OCI-LY3 (cell line): ENCODE results near the gene CD300LD.
"Not testable (repeated sequence)": the region's sequence is repeated elsewhere in the genome, so short reads cannot be mapped to it uniquely, and the experiment has no call there.

Experiments
- H2AFZ ChIP-seq: fragments of 200-600, 300-600 bp; shearing (Covaris generic); 2 replicates; pipeline ENCODE4 v1.6.0; 2014; ENCODE audit warnings: antibody characterized with exemption, low read depth, low read length
- H3K27ac ChIP-seq: fragments of 200-600, 300-600 bp; sonication (generic); 2 replicates; pipeline ENCODE4 v1.5.1; 2014; ENCODE audit warnings: mild to moderate bottlenecking, low read length, moderate library complexity, mixed read lengths
- H3K27me3 ChIP-seq: fragments of 200-600, 300-600 bp; sonication (generic); 2 replicates; pipeline ENCODE4 v1.6.1; 2014; ENCODE audit warnings: low read depth, low read length, mixed read lengths
- H3K36me3 ChIP-seq: fragments of 200-600, 300-600 bp; sonication (generic); replicated peaks from 2 replicates; pipeline ENCODE3; 2014; ENCODE audit warnings: low read depth, low read length, mixed read lengths
- H3K4me1 ChIP-seq: fragments of 300-600, 200-600 bp; sonication (generic); 2 replicates; pipeline ENCODE4 v1.6.1; 2014; ENCODE audit warnings: low read length, mixed read lengths
- H3K4me2 ChIP-seq: fragments of 200-600, 300-600 bp; sonication (generic); 2 replicates; pipeline ENCODE4 v1.6.1; 2014; ENCODE audit warnings: low read length, mixed read lengths
- H3K4me3 ChIP-seq: fragments of 300-600, 200-600 bp; sonication (generic); 2 replicates; pipeline ENCODE4 v1.5.1; 2014; ENCODE audit warnings: antibody characterized with exemption, mild to moderate bottlenecking, low read length, moderate library complexity
- H3K79me2 ChIP-seq: fragments of 300-600, 200-600 bp; shearing (Covaris generic); 2 replicates; pipeline ENCODE4 v1.6.1; 2014; ENCODE audit warnings: mild to moderate bottlenecking, low read length, mixed read lengths
- H3K9ac ChIP-seq: fragments of 300-600, 200-600 bp; shearing (Covaris generic); 2 replicates; pipeline ENCODE4 v1.6.0; 2014; ENCODE audit warnings: mild to moderate bottlenecking, low read length, moderate library complexity
- H3K9me3 ChIP-seq: fragments of 200-600, 300-600 bp; shearing (Covaris generic); 2 replicates; pipeline ENCODE4 v1.6.1; 2014; ENCODE audit warnings: low read length, mixed read lengths; ENCODE audit not compliant: insufficient read depth
- H4K20me1 ChIP-seq: fragments of 200-600, 300-600 bp; sonication (generic); 2 replicates; pipeline ENCODE4 v1.6.1; 2016; ENCODE audit warnings: low read length, mixed read lengths; ENCODE audit not compliant: insufficient read depth
- EZH2phosphoT487 ChIP-seq: fragments of 200-600 bp; shearing (Covaris generic); IDR thresholded peaks from 2 replicates; pipeline ENCODE4 v1.6.1; 2018; ENCODE audit warnings: antibody characterized with exemption, mixed run types, low read depth
- TF ChIP-seq, protein P1 (sequence below): fragments of 200-600, 300-600 bp; sonication (generic); IDR thresholded peaks from 2 replicates; pipeline ENCODE4 v1.5.1; 2014; ENCODE audit warnings: antibody characterized with exemption, low read length, low read depth

The CD300LD gene

DNA sequence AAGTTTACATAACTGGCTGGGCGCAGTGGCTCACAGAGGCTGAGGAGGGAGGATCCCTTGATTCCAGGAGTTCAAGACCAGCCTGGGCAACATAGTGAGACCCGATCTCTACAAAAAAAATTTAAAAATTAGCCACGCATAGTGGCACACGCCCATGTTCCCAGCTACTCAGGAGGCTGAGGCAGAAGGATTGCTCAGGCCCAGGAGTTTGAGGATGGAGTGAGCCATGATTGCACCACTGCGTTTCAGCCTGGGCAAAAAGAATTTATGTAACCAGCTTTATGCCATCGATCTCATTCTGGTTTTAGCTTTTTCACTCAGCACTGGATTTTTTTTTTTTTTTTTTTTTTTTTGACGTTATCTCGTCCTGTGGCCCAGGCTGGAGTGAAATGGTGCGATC lies 40.5 kb upstream of the CD300LD start:
- no peak for TF ChIP-seq EZH2phosphoT487
- TF ChIP-seq, protein P1, sequence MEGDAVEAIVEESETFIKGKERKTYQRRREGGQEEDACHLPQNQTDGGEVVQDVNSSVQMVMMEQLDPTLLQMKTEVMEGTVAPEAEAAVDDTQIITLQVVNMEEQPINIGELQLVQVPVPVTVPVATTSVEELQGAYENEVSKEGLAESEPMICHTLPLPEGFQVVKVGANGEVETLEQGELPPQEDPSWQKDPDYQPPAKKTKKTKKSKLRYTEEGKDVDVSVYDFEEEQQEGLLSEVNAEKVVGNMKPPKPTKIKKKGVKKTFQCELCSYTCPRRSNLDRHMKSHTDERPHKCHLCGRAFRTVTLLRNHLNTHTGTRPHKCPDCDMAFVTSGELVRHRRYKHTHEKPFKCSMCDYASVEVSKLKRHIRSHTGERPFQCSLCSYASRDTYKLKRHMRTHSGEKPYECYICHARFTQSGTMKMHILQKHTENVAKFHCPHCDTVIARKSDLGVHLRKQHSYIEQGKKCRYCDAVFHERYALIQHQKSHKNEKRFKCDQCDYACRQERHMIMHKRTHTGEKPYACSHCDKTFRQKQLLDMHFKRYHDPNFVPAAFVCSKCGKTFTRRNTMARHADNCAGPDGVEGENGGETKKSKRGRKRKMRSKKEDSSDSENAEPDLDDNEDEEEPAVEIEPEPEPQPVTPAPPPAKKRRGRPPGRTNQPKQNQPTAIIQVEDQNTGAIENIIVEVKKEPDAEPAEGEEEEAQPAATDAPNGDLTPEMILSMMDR: no peak
- H3K4me2 ChIP-seq: peak overlapping the region; percentile 81
- peak overlapping the region; percentile 38; the same call in 1 of the 2 replicates for H3K27ac ChIP-seq

DNA sequence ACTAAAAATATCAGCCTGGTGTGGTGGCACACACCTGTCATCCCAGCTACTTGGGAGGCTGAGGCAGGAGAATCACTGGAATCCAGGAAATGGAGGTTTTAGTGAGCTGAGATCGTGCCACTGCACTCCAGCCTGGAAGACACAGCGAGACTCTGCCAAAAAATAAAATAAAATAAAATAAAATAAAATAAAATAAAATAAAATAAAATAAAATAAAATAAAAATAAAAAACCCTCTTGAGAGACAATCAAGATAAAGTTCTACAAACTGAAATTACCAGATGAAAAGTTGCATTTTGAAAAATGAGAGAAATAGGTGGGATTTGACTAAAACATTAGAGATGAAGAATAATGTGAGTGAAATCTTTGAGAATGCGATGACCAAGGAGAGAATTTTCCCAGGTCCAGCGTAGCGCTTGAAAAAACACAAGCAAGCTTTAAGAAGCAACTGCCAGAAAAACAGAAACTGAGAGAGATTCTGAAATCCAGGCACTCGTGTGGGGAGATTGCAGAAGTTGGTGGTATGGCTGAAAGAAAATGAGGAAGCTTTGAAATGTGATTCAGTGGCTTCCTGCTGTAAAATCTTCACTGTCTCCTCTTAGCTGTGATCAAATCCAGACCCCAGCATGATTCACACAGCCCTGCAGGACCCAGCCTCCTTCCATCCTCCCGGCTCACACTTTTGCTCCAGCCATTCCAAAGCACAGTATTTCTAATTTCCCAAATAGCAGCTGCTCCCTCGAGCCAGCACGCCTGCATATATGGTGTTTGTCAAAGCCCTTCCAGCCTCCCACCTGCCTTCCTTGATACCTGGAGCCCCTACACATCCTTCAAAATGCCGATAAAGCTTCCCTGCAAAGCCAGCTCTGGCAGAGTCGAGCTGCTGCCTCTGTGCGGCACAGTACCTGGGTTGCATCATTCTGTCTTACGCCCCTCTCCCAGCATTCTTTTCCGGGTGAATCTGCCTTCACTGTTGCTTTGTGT lies 39.7 kb upstream of the CD300LD start:
- Histone ChIP-seq H3K27ac (peak overlapping the region; percentile 38; the same call in 1 of the 2 replicates), H3K79me2 (no peaks in the 10 kb centered on the region), H4K20me1 (no peaks in the 10 kb centered on the region), H3K27me3 (peaks cover 49% of the 10 kb centered on the region), H2AFZ (peak overlapping the region; percentile 18; the same call in 1 of the 2 replicates), H3K4me3 (peak overlapping the region; percentile 68), H3K9me3 (peaks cover 4% of the 10 kb centered on the region; the same call in 1 of the 2 replicates), H3K4me2 (peak overlapping the region; percentile 81), H3K9ac (peak overlapping the region; percentile 43; the same call in 1 of the 2 replicates), H3K4me1 (peaks cover 31% of the 10 kb centered on the region), H3K36me3 (no peaks in the 10 kb centered on the region)
- TF ChIP-seq, protein P1: no peak
- TF ChIP-seq EZH2phosphoT487: no peak

More for the DNA sequence above, 40.5 kb upstream of the CD300LD start:
- H3K79me2 ChIP-seq: no peaks in the 10 kb centered on the region
- H3K4me1 ChIP-seq: peaks cover 33% of the 10 kb centered on the region
- peak overlapping the region; percentile 68 for H3K4me3 ChIP-seq
- H3K36me3 ChIP-seq: no peaks in the 10 kb centered on the region
- H4K20me1 ChIP-seq: no peaks in the 10 kb centered on the region
- peak overlapping the region; percentile 18; the same call in 1 of the 2 replicates for H2AFZ ChIP-seq
- no peak overlapping the region for H3K9ac ChIP-seq
- H3K27me3 ChIP-seq: peaks cover 47% of the 10 kb centered on the region
- H3K9me3 ChIP-seq: no peaks in the 10 kb centered on the region

DNA sequence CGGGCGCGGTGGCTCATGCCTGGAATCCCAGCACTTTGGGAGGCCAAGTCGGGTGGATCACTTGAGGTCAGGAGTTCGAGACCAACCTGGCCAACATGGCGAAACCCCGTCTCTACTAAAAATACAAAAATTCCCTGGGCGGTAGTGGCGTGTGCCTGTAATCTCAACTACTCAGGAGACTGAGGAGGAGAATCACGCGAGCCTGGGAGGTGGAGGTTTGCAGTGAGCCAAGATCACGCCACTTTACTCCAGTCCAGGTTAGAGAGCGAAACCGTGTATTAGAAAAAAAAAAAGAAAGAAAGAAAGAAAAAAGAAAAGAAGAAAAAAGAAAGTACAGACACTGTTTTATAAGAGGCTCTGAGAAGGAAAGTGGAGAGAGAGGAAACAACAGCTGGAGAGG lies 38.2 kb upstream of the CD300LD start:
- H3K79me2 ChIP-seq, H3K4me2 ChIP-seq, H2AFZ ChIP-seq, H3K4me3 ChIP-seq, H3K36me3 ChIP-seq, H3K9ac ChIP-seq, H3K27ac ChIP-seq, H4K20me1 ChIP-seq: not testable (repeated sequence)
- H3K27me3 ChIP-seq: peaks cover 53% of the 10 kb centered on the region
- H3K9me3 ChIP-seq: peaks cover 11% of the 10 kb centered on the region; the same call in 1 of the 2 replicates
- H3K4me1 ChIP-seq: peaks cover 22% of the 10 kb centered on the region

DNA sequence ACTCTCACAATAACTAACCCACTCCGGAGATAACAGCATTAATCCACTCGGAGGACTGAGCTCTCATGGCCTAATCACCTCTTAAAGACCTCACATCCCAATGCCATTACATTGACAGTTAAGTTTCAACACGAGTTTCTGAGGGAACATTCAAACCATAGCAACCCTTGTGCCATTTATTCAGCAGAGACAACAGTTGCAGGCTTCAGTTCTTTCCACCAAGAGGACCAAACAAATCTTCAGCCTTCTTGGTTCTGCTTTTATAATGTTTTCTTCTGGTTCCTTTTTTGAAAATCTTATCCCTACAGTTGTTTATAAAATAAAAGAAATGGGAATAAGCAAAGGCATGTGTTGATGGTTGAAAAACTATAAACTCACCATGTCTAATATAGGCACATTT lies 33.6 kb upstream of the CD300LD start:
- Histone ChIP-seq H3K9me3 (peaks cover 11% of the 10 kb centered on the region; the same call in 1 of the 2 replicates), H4K20me1 (no peaks in the 10 kb centered on the region), H3K27me3 (peaks cover 75% of the 10 kb centered on the region), H3K4me3 (no peak overlapping the region), H3K4me1 (no peaks in the 10 kb centered on the region), H3K36me3 (no peaks in the 10 kb centered on the region), H3K9ac (no peak overlapping the region), H2AFZ (no peak overlapping the region), H3K27ac (no peak overlapping the region), H3K79me2 (no peaks in the 10 kb centered on the region), H3K4me2 (no peak overlapping the region)
- TF ChIP-seq, protein P1: no peak
- TF ChIP-seq EZH2phosphoT487: no peak
